OCI-LY7 (cell line): ENCODE results near the gene RSPH1. TPM values are rescaled to one million over a fixed set of nuclear protein-coding genes. Genes with fewer than 3 reads are reported as not detected.

Source experiments
- BruUV-seq: library from RNA; stranded (reverse); fragments of 400-500 nt; replicated peaks from 2 replicates; lab custom pipeline; 2021; lab: Mats Ljungman, UMichigan
- CTCF ChIA-PET: fragments of 300-600 bp; sonication (Branson Sonifier 250); formaldehyde crosslinking; loops from one replicate; lab custom pipeline; 2022; ENCODE audit warnings: antibody characterized with exemption; ENCODE audit not compliant: unreplicated experiment; lab: Charles Lee
- POLR2A ChIA-PET: fragments of 300-600 bp; sonication (Branson Sonifier 250); formaldehyde crosslinking; loops from one replicate; lab custom pipeline; 2022; ENCODE audit warnings: antibody characterized with exemption; lab: Charles Lee
- DNase-seq: peaks from one replicate; pipeline ENCODE4 v3.0.0-alpha.2; 2015; ENCODE audit warnings: low spot score
- H2AFZ ChIP-seq: fragments of 200-600 bp; sonication (generic), shearing (Covaris generic); 2 replicates; pipeline ENCODE4 v1.6.1; 2014; ENCODE audit warnings: mild to moderate bottlenecking, antibody characterized with exemption, low read length, moderate library complexity
- H3K27ac ChIP-seq: fragments of 200-600 bp; sonication (generic); 2 replicates; pipeline ENCODE4 v1.5.1; 2014; ENCODE audit warnings: mixed run types, low read depth, mild to moderate bottlenecking, moderate library complexity, low read length, inconsistent platforms; ENCODE audit not compliant: poor library complexity, severe bottlenecking
- H3K36me3 ChIP-seq: fragments of 200-600 bp; sonication (generic); 2 replicates; pipeline ENCODE4 v1.6.1; 2014; ENCODE audit warnings: mild to moderate bottlenecking, antibody characterized with exemption, low read length, moderate library complexity, mixed read lengths; ENCODE audit not compliant: insufficient read depth
- H3K4me1 ChIP-seq: fragments of 200-600 bp; sonication (generic); 2 replicates; pipeline ENCODE4 v1.5.1; 2014; ENCODE audit warnings: mild to moderate bottlenecking, low read length; ENCODE audit not compliant: insufficient read depth, poor library complexity, severe bottlenecking
- H3K4me2 ChIP-seq: fragments of 200-600 bp; sonication (generic); 2 replicates; pipeline ENCODE4 v1.6.1; 2014; ENCODE audit warnings: mild to moderate bottlenecking, low read length
- H3K4me3 ChIP-seq: fragments of 200-600 bp; sonication (generic); 2 replicates; pipeline ENCODE4 v1.5.1; 2014; ENCODE audit warnings: mild to moderate bottlenecking, low read depth, low read length; ENCODE audit not compliant: poor library complexity, severe bottlenecking
- H3K79me2 ChIP-seq: fragments of 200-600 bp; sonication (generic); 2 replicates; pipeline ENCODE4 v1.6.1; 2016; ENCODE audit warnings: low read depth, mild to moderate bottlenecking, low read length, moderate library complexity, mixed read lengths; ENCODE audit not compliant: insufficient read depth
- H3K9me2 ChIP-seq: fragments of 200-600 bp; sonication (generic); 2 replicates; pipeline ENCODE4 v1.6.1; 2016; ENCODE audit warnings: mild to moderate bottlenecking, low read length, mixed read lengths; ENCODE audit not compliant: insufficient read depth
- H3K9me3 ChIP-seq: fragments of 200-600 bp; sonication (generic); 2 replicates; pipeline ENCODE4 v1.6.1; 2014; ENCODE audit warnings: mild to moderate bottlenecking, mixed run types, low read length, mixed read lengths
- H4K20me1 ChIP-seq: fragments of 200-600 bp; sonication (generic); 2 replicates; pipeline ENCODE4 v1.6.1; 2014; ENCODE audit warnings: mild to moderate bottlenecking, antibody characterized with exemption, low read length, moderate library complexity, mixed read lengths; ENCODE audit not compliant: insufficient read depth
- CTCF ChIP-seq: fragments of 200-600 bp; sonication (generic); conservative IDR thresholded peaks from 2 replicates; pipeline ENCODE4 v1.5.1; 2014; ENCODE audit warnings: mild to moderate bottlenecking, antibody characterized with exemption, low read length, moderate library complexity, mixed read lengths
- EZH2phosphoT487 ChIP-seq: fragments of 200-600 bp; sonication (generic); IDR thresholded peaks from 2 replicates; pipeline ENCODE4 v1.6.1; 2018; ENCODE audit warnings: low read depth, borderline replicate concordance, mild to moderate bottlenecking, mixed run types, antibody characterized with exemption, low read length, moderate library complexity, mixed read lengths
- intact Hi-C: fragments of 100-400 bp; cut with micrococcal nuclease; formaldehyde crosslinking; loops from one replicate; pipeline ENCODE4 v1.10.0; 2022; ENCODE audit not compliant: unreplicated experiment
- total RNA-seq, 2 experiments: library from RNA; depleted of rRNA in 1 of 2; stranded (reverse); fragments of >200 nt in 1 of 2; shearing (Covaris generic) in 1 of 2; gene quantifications; 2 replicates each; pipeline ENCODE4 v1.2.3, GENCODE V29; 2014 to 2022

Gene RSPH1
- total RNA-seq, 2 experiments from 2014 or later, result 1.9 to 2.5 TPM

- peaks cover 27% of the 10 kb centered on the region for H3K4me1 ChIP-seq
Observed at GRCh38 chr21:42474043-42474831, 21.8 kb downstream of the RSPH1 start.

GRCh38 chr21:42473498-42474042 lies 22.5 kb downstream of the RSPH1 start:
- Histone ChIP-seq H3K79me2 (no peaks in the 10 kb centered on the region), H3K9me2 (no peaks in the 10 kb centered on the region), H3K9me3 (no peaks in the 10 kb centered on the region), H2AFZ (no peak overlapping the region), H3K36me3 (no peaks in the 10 kb centered on the region), H3K4me1 (peaks cover 34% of the 10 kb centered on the region), H3K4me3 (no peak overlapping the region), H4K20me1 (no peaks in the 10 kb centered on the region), H3K27ac (no peak overlapping the region), H3K4me2 (no peak overlapping the region)
- CTCF ChIA-PET, result no interaction called here
- intact Hi-C loops, result no loop called here
- DNase-seq, result no peak
- TF ChIP-seq EZH2phosphoT487 (no peak), CTCF (no peak)
- BruUV-seq, result no TSS peak
- POLR2A ChIA-PET, result interaction anchor here (0.6 to 0.7 kb wide), 2 partner anchors 32 to 64 kb away, joined by 3 to 4 read pairs; no protein-coding TSS in a partner anchor

More at GRCh38 chr21:42474043-42474831, 21.8 kb downstream of the RSPH1 start:
- Histone ChIP-seq H3K27ac (no peak overlapping the region), H2AFZ (no peak overlapping the region), H3K79me2 (no peaks in the 10 kb centered on the region), H3K4me3 (no peak overlapping the region), H3K9me3 (no peaks in the 10 kb centered on the region), H3K36me3 (no peaks in the 10 kb centered on the region), H3K9me2 (no peaks in the 10 kb centered on the region), H4K20me1 (no peaks in the 10 kb centered on the region), H3K4me2 (no peak overlapping the region)
- intact Hi-C loops, result no loop called here
- no peak for DNase-seq
- ChIA-PET POLR2A (interaction anchor here (0.6 kb wide), 1 partner anchor 31 kb away, joined by 3 read pairs; no protein-coding TSS in a partner anchor), CTCF (no interaction called here)
- BruUV-seq, result no TSS peak
- TF ChIP-seq CTCF, result no peak
- no peak for TF ChIP-seq EZH2phosphoT487

DNA sequence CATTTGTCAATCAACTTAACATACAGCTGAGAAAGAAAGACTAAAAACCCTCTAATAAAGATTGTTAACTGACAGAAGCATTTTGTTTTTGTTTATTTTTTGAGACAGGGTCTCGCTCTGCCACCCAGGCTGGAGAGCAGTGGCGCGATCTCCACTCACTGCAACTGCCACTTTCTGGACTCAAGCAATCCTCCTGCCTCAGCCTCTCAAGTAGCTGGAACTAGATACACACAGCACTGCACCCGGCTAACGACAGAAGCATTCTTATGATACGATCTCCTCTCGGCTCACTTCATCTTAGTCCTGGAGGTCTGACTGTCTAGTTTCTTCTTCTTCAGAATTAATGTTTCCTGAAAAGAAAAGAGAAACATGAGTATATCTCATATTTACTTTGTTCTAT lies 23.5 kb downstream of the RSPH1 start:
- intact Hi-C loops, result no loop called here
- Histone ChIP-seq H3K79me2 (no peaks in the 10 kb centered on the region), H3K4me1 (peaks cover 44% of the 10 kb centered on the region), H3K9me2 (no peaks in the 10 kb centered on the region), H3K27ac (no peak overlapping the region), H3K4me2 (no peak overlapping the region), H3K9me3 (no peaks in the 10 kb centered on the region), H3K36me3 (no peaks in the 10 kb centered on the region), H2AFZ (peak overlapping the region; percentile 79; the same call in 1 of the 2 replicates), H4K20me1 (no peaks in the 10 kb centered on the region), H3K4me3 (no peak overlapping the region)
- no peak for DNase-seq
- POLR2A ChIA-PET, result no interaction called here
- TF ChIP-seq EZH2phosphoT487 (no peak), CTCF (no peak)
- CTCF ChIA-PET, result no interaction called here
- no TSS peak for BruUV-seq
